ENCODE data around the gene SLC35B4.

The SLC35B4 gene

GRCh38 chr7:134332892-134333291 is 16.2 kb upstream of the SLC35B4 start:
- H3K9me3 ChIP-seq (ENCODE audit: control insufficient read depth in 2 of 2, low read length in 2 of 2) = no peaks in the 10 kb centered on the region
- peaks cover 0 to 2% of the 10 kb centered on the region in 2 donors for H3K27me3 ChIP-seq (ENCODE audit: control insufficient read depth in 1 of 2, insufficient read depth in 2 of 2, low read length in 2 of 2)
- H3K27ac ChIP-seq (ENCODE audit: low read length) = no peak overlapping the region
- H3K4me1 ChIP-seq (ENCODE audit: control insufficient read depth, insufficient read depth, low read length) = no peaks in the 10 kb centered on the region
- H3K4me3 ChIP-seq (ENCODE audit: low read length in 2 of 2) = no peak overlapping the region
- no peaks in the 10 kb centered on the region for H3K36me3 ChIP-seq (ENCODE audit: control insufficient read depth in 2 of 2, insufficient read depth in 2 of 2, low read length in 2 of 2)
- no peak overlapping the region for H3K9ac ChIP-seq (ENCODE audit: low read length in 2 of 2)

- Histone ChIP-seq H3K36me3 (ENCODE audit: control insufficient read depth in 2 of 2, insufficient read depth in 2 of 2, low read length in 2 of 2) (no peaks in the 10 kb centered on the region), H3K4me3 (ENCODE audit: low read length in 2 of 2) (no peak overlapping the region), H3K9me3 (ENCODE audit: control insufficient read depth in 2 of 2, low read length in 2 of 2) (no peaks in the 10 kb centered on the region), H3K9ac (ENCODE audit: low read length in 2 of 2) (no peak overlapping the region), H3K27me3 (ENCODE audit: control insufficient read depth in 1 of 2, insufficient read depth in 2 of 2, low read length in 2 of 2) (peaks cover 0 to 2% of the 10 kb centered on the region in 2 donors), H3K4me1 (ENCODE audit: control insufficient read depth, insufficient read depth, low read length) (no peaks in the 10 kb centered on the region), H3K27ac (ENCODE audit: low read length) (no peak overlapping the region)
These were observed 14.7 kb upstream of the SLC35B4 start for GRCh38 chr7:134331393-134331792.

DNA sequence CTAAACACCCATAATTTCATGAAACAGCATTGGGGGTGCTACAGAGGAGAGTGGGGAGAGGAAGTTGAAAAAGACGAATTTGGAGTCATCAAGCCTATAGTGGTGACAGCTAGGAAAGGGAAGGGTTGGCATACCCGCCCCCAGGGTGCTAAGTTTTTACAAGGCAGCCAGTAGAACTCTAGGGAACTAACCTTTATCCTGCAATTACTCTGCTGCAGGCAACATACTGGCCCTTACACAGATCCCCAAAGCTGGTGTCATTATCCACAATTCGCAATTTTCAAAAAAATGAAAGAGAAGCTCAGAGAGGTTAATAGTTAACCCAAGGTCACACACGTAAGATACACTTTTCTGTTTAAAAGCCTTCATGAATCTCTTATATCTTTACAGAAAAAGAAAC is 14.2 kb upstream of the SLC35B4 start:
- Histone ChIP-seq H3K9me3 (ENCODE audit: control insufficient read depth in 2 of 2, low read length in 2 of 2) (no peaks in the 10 kb centered on the region), H3K27me3 (ENCODE audit: control insufficient read depth in 1 of 2, insufficient read depth in 2 of 2, low read length in 2 of 2) (peaks cover 0 to 2% of the 10 kb centered on the region in 2 donors), H3K4me1 (ENCODE audit: control insufficient read depth, insufficient read depth, low read length) (no peaks in the 10 kb centered on the region), H3K4me3 (ENCODE audit: low read length in 2 of 2) (no peak overlapping the region), H3K9ac (ENCODE audit: low read length in 2 of 2) (no peak overlapping the region), H3K27ac (ENCODE audit: low read length) (no peak overlapping the region), H3K36me3 (ENCODE audit: control insufficient read depth in 2 of 2, insufficient read depth in 2 of 2, low read length in 2 of 2) (no peaks in the 10 kb centered on the region)

GRCh38 chr7:134329614-134330346 is 13.1 kb upstream of the SLC35B4 start:
- Histone ChIP-seq H3K9ac (ENCODE audit: low read length in 2 of 2) (no peak overlapping the region), H3K36me3 (ENCODE audit: control insufficient read depth in 2 of 2, insufficient read depth in 2 of 2, low read length in 2 of 2) (no peaks in the 10 kb centered on the region), H3K4me3 (ENCODE audit: low read length in 2 of 2) (no peak overlapping the region), H3K27me3 (ENCODE audit: control insufficient read depth in 1 of 2, insufficient read depth in 2 of 2, low read length in 2 of 2) (peaks cover 0 to 2% of the 10 kb centered on the region in 2 donors), H3K9me3 (ENCODE audit: control insufficient read depth in 2 of 2, low read length in 2 of 2) (no peaks in the 10 kb centered on the region), H3K4me1 (ENCODE audit: control insufficient read depth, insufficient read depth, low read length) (no peaks in the 10 kb centered on the region), H3K27ac (ENCODE audit: low read length) (no peak overlapping the region)

DNA sequence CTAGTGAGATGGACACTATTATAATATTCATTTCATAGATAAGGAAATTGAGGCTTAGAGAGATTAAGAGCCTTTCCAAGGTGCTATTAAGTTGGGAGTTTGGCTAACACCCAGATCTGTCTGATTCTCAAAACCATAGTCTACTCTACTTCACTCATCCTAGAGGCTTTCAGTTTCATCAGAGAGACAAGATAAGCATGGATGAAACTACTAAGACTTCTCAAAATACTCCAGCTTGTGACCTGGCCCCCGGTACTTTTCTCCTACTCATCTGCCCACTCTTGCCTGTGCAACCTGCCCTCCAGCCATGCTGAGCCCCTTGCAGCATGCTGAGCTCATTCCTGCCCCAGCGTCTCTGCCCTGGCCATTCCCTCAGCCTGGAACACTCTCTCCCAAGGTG is 12.2 kb upstream of the SLC35B4 start:
- Histone ChIP-seq H3K9me3 (ENCODE audit: control insufficient read depth in 2 of 2, low read length in 2 of 2) (no peaks in the 10 kb centered on the region), H3K27ac (ENCODE audit: low read length) (no peak overlapping the region), H3K4me3 (ENCODE audit: low read length in 2 of 2) (no peak overlapping the region), H3K36me3 (ENCODE audit: control insufficient read depth in 2 of 2, insufficient read depth in 2 of 2, low read length in 2 of 2) (no peaks in the 10 kb centered on the region), H3K4me1 (ENCODE audit: control insufficient read depth, insufficient read depth, low read length) (no peaks in the 10 kb centered on the region), H3K9ac (ENCODE audit: low read length in 2 of 2) (no peak overlapping the region), H3K27me3 (ENCODE audit: control insufficient read depth in 1 of 2, insufficient read depth in 2 of 2, low read length in 2 of 2) (peaks cover 0 to 2% of the 10 kb centered on the region in 2 donors)

DNA sequence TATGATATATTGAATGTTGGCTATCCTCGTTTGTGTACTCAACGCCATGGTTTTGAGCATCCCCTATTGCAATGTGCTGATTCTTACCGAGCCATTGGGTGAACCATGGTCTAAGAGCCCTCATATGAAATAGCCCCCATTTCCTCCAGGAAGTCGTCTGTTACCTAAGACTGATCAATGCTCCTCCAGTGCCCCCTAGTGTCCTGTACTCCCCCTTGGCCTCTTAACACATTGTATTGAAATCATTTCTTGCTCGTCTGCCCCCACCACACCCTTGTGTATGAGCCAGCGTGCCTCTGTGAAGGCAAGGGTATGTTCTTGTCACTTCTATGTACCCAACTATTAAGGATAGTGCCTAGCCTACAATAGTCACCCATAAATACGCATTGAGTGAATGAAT is 11.2 kb upstream of the SLC35B4 start:
- Histone ChIP-seq H3K9ac (ENCODE audit: low read length in 2 of 2) (no peak overlapping the region), H3K4me3 (ENCODE audit: low read length in 2 of 2) (no peak overlapping the region), H3K9me3 (ENCODE audit: control insufficient read depth in 2 of 2, low read length in 2 of 2) (no peaks in the 10 kb centered on the region), H3K36me3 (ENCODE audit: control insufficient read depth in 2 of 2, insufficient read depth in 2 of 2, low read length in 2 of 2) (no peaks in the 10 kb centered on the region), H3K27ac (ENCODE audit: low read length) (no peak overlapping the region), H3K4me1 (ENCODE audit: control insufficient read depth, insufficient read depth, low read length) (no peaks in the 10 kb centered on the region), H3K27me3 (ENCODE audit: control insufficient read depth in 1 of 2, insufficient read depth in 2 of 2, low read length in 2 of 2) (peaks cover 0 to 2% of the 10 kb centered on the region in 2 donors)

- Histone ChIP-seq H3K4me3 (ENCODE audit: low read length in 2 of 2) (no peak overlapping the region), H3K4me1 (ENCODE audit: control insufficient read depth, insufficient read depth, low read length) (no peaks in the 10 kb centered on the region), H3K36me3 (ENCODE audit: control insufficient read depth in 2 of 2, insufficient read depth in 2 of 2, low read length in 2 of 2) (no peaks in the 10 kb centered on the region), H3K9ac (ENCODE audit: low read length in 2 of 2) (no peak overlapping the region), H3K27ac (ENCODE audit: low read length) (no peak overlapping the region), H3K9me3 (ENCODE audit: control insufficient read depth in 2 of 2, low read length in 2 of 2) (no peaks in the 10 kb centered on the region), H3K27me3 (ENCODE audit: control insufficient read depth in 1 of 2, insufficient read depth in 2 of 2, low read length in 2 of 2) (peaks cover 0 to 2% of the 10 kb centered on the region in 2 donors)
These were observed 7.4 kb upstream of the SLC35B4 start for GRCh38 chr7:134324107-134324506.

DNA sequence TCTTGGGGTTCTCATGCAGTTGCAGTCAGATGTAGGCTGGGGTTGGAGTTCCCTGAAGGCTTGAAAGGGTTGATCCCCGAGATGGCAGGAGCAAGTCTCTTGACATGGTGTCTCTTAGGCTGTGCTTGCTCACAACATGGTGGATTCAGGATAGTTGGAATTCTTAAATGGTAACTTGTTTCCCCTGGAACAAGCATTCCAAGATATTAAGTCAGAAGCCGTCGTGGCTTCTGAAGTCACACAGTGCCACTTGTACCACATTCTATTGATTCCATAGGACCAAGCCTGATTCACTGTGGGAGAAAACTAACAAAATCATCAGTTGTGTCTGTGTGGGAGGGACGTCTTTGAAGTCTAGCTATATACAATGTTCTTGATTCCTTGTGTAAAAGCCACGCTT is 3.5 kb upstream of the SLC35B4 start:
- Histone ChIP-seq H3K9me3 (ENCODE audit: control insufficient read depth in 2 of 2, low read length in 2 of 2) (no peaks in the 10 kb centered on the region), H3K9ac (ENCODE audit: low read length in 2 of 2) (no peak overlapping the region), H3K4me3 (ENCODE audit: low read length in 2 of 2) (no peak overlapping the region), H3K36me3 (ENCODE audit: control insufficient read depth in 2 of 2, insufficient read depth in 2 of 2, low read length in 2 of 2) (no peaks in the 10 kb centered on the region), H3K4me1 (ENCODE audit: control insufficient read depth, insufficient read depth, low read length) (no peaks in the 10 kb centered on the region), H3K27me3 (ENCODE audit: control insufficient read depth in 1 of 2, insufficient read depth in 2 of 2, low read length in 2 of 2) (no peaks in the 10 kb centered on the region), H3K27ac (ENCODE audit: low read length) (no peak overlapping the region)

- H3K27ac ChIP-seq (ENCODE audit: low read length) = no peak overlapping the region
- H3K4me1 ChIP-seq (ENCODE audit: control insufficient read depth, insufficient read depth, low read length) = no peaks in the 10 kb centered on the region
- H3K36me3 ChIP-seq (ENCODE audit: control insufficient read depth in 2 of 2, insufficient read depth in 2 of 2, low read length in 2 of 2) = no peaks in the 10 kb centered on the region
- H3K4me3 ChIP-seq (ENCODE audit: low read length in 2 of 2) = no peak overlapping the region
- H3K9me3 ChIP-seq (ENCODE audit: control insufficient read depth in 2 of 2, low read length in 2 of 2) = no peaks in the 10 kb centered on the region
- H3K27me3 ChIP-seq (ENCODE audit: control insufficient read depth in 1 of 2, insufficient read depth in 2 of 2, low read length in 2 of 2) = no peaks in the 10 kb centered on the region
- no peak overlapping the region for H3K9ac ChIP-seq (ENCODE audit: low read length in 2 of 2)
These were observed 1.7 kb upstream of the SLC35B4 start for GRCh38 chr7:134318443-134318842.

- H3K4me1 ChIP-seq (ENCODE audit: control insufficient read depth, insufficient read depth, low read length) = no peaks in the 10 kb centered on the region
- H3K27ac ChIP-seq (ENCODE audit: low read length) = no peak overlapping the region
- H3K36me3 ChIP-seq (ENCODE audit: control insufficient read depth in 2 of 2, insufficient read depth in 2 of 2, low read length in 2 of 2) = no peaks in the 10 kb centered on the region
- peak overlapping the region; percentile 47 to 54 for H3K9ac ChIP-seq (ENCODE audit: low read length in 2 of 2)
- peak overlapping the region; percentile 85 to 86 for H3K4me3 ChIP-seq (ENCODE audit: low read length in 2 of 2)
- H3K9me3 ChIP-seq (ENCODE audit: control insufficient read depth in 2 of 2, low read length in 2 of 2) = no peaks in the 10 kb centered on the region
- no peaks in the 10 kb centered on the region for H3K27me3 ChIP-seq (ENCODE audit: control insufficient read depth in 1 of 2, insufficient read depth in 2 of 2, low read length in 2 of 2)
These were observed 704 bp upstream of the SLC35B4 start for GRCh38 chr7:134317434-134317833.

DNA sequence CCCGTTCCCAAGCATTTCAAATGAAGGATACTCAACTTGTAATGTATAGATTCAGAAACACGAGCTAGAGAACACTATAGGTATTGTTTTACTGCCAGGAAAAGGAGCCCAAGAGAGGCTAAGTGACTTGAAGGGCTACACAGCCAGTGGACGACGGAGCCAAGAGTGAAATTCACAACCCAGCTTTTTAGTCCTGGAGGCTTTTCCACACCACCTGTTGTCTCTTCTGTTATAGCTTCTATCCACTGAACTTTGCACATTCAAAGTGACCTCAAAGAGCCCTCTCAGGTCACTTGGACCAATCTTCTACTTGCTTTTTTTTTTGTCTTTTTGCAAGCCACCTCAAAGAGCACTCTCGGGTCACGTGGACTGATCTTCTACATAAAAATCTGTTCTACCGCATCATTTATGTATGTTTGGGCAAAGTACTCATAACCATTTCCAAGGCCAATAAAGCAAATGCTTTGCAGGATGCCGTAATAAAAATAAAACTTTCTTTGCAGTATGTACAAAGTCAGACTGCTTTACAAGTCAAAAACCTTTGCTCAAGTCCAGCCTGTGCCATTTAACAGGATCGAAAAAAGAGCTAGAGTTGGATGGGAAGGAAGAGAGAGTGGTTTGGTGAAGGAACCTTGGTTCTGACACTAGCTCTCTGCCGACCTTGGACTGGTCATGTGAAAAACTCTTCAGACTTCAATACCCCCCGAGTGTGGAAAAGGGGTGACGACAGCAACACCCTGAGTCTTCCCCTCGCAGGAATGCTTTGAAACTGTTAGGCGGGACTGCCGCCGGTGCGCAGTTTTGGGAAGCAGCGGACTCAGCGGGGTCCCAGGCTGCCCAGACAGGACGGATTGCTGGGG is 821 bp downstream of the SLC35B4 start:
- Histone ChIP-seq H3K9me3 (ENCODE audit: control insufficient read depth in 2 of 2, low read length in 2 of 2) (no peaks in the 10 kb centered on the region), H3K4me3 (ENCODE audit: low read length in 2 of 2) (peak overlapping the region; percentile 85 to 86), H3K27me3 (ENCODE audit: control insufficient read depth in 1 of 2, insufficient read depth in 2 of 2, low read length in 2 of 2) (no peaks in the 10 kb centered on the region), H3K9ac (ENCODE audit: low read length in 2 of 2) (peak overlapping the region; percentile 42 to 83), H3K27ac (ENCODE audit: low read length) (peak overlapping the region; percentile 65), H3K4me1 (ENCODE audit: control insufficient read depth, insufficient read depth, low read length) (no peaks in the 10 kb centered on the region), H3K36me3 (ENCODE audit: control insufficient read depth in 2 of 2, insufficient read depth in 2 of 2, low read length in 2 of 2) (peaks cover 0 to 2% of the 10 kb centered on the region in 2 donors)

Measured in stomach smooth muscle (tissue), 2 donors.